Panc1 (cell line): Measurements from ENCODE around the gene KIAA1217. TPM values are rescaled to one million over a fixed set of nuclear protein-coding genes. Genes with fewer than 3 reads are reported as not detected.
A peak's percentile ranks its signal among the peaks of the same experiment; 100 is the strongest.

Source experiments
- ATAC-seq: fragments of 200-7000 bp; cut with Tn5 transposase; 2 replicates; pipeline ENCODE4 v1.9.1; 2020; ENCODE audit warnings: mild to moderate bottlenecking, moderate library complexity
- BruUV-seq: library from RNA; stranded (reverse); fragments of 400-500 nt; replicated peaks from 2 replicates; lab custom pipeline; 2021; lab: Mats Ljungman, UMichigan
- CTCF ChIA-PET: fragments of 300-600 bp; sonication (Branson Sonifier 250); formaldehyde crosslinking; loops from one replicate; lab custom pipeline; 2022; ENCODE audit warnings: antibody characterized with exemption; lab: Charles Lee
- POLR2A ChIA-PET: fragments of 300-600 bp; sonication (Branson Sonifier 250); formaldehyde crosslinking; loops from one replicate; lab custom pipeline; 2022; ENCODE audit warnings: antibody characterized with exemption; lab: Charles Lee
- DNase-seq: peaks from one replicate; pipeline ENCODE4 v3.0.0-alpha.2; 2010; ENCODE audit warnings: low read depth, low spot score
- H3K27ac ChIP-seq: 2 replicates; pipeline ENCODE4 v1.5.1; 2011; ENCODE audit warnings: mild to moderate bottlenecking, low read length, inconsistent platforms
- H3K27me3 ChIP-seq: fragments of 200-500 bp; sonication (Bioruptor generic); 2 replicates; pipeline ENCODE4 v1.6.0; 2014; ENCODE audit warnings: low read length, inconsistent platforms; ENCODE audit not compliant: control insufficient read depth, insufficient read depth
- H3K36me3 ChIP-seq: fragments of 200-500 bp; sonication (Bioruptor generic); 2 replicates; pipeline ENCODE4 v1.5.1; 2014; ENCODE audit warnings: inconsistent platforms, mild to moderate bottlenecking, low read length, moderate library complexity; ENCODE audit not compliant: control insufficient read depth, insufficient read depth
- H3K4me1 ChIP-seq: 2 replicates; pipeline ENCODE4 v1.5.1; 2011; ENCODE audit warnings: inconsistent platforms, mild to moderate bottlenecking, low read length, moderate library complexity; ENCODE audit not compliant: control insufficient read depth, insufficient read depth
- H3K4me3 ChIP-seq, 2 experiments: 2 replicates each; pipeline ENCODE4 v1.5.1; 2011 to 2012; ENCODE audit warnings: low read depth in 2 of 2, low read length in 2 of 2, mild to moderate bottlenecking in 2 of 2, inconsistent platforms in 1 of 2, moderate library complexity in 1 of 2
- H3K9me3 ChIP-seq: fragments of 200-500 bp; sonication (Bioruptor generic); 2 replicates; pipeline ENCODE4 v1.5.1; 2014; ENCODE audit warnings: low read depth, mild to moderate bottlenecking, inconsistent platforms, low read length, moderate library complexity; ENCODE audit not compliant: control insufficient read depth, insufficient read depth
- POLR2AphosphoS5 ChIP-seq: IDR thresholded peaks from 2 replicates; pipeline ENCODE4 v1.6.1; 2012; ENCODE audit warnings: mild to moderate bottlenecking, low read depth, low read length, moderate library complexity
- SIN3A ChIP-seq: IDR thresholded peaks from 2 replicates; pipeline ENCODE4 v1.6.1; 2012; ENCODE audit warnings: low read depth, mild to moderate bottlenecking, low read length, moderate library complexity, borderline replicate concordance; ENCODE audit not compliant: insufficient read depth
- TCF7L2 ChIP-seq: IDR thresholded peaks from 2 replicates; pipeline ENCODE4 v1.6.1; 2011; ENCODE audit warnings: mild to moderate bottlenecking, low read depth, low read length, inconsistent platforms
- in situ Hi-C: cut with HindIII; loops from 2 replicates; pipeline ENCODE4 v1.10.0; 2016; ENCODE audit warnings: low sequenced_read_pairs, low pct_unique_long_range_greater_than_20kb
- intact Hi-C: fragments of 100-400 bp; cut with micrococcal nuclease; formaldehyde crosslinking; loops from one replicate; pipeline ENCODE4 v1.10.0; 2022; ENCODE audit not compliant: unreplicated experiment
- total RNA-seq: library from RNA; stranded (reverse); gene quantifications from one replicate; pipeline ENCODE4 v1.2.1, GENCODE V29; 2021; ENCODE audit not compliant: unreplicated experiment
- TF ChIP-seq, protein P1 (sequence below): fragments of 450-650 bp; IDR thresholded peaks from 2 replicates; pipeline ENCODE4 v1.5.1; 2017; ENCODE audit warnings: mild to moderate bottlenecking
- TF ChIP-seq, protein P2 (sequence below), 2 experiments: IDR thresholded peaks; 2 replicates each; pipeline ENCODE4 v1.6.1; 2011 to 2012; ENCODE audit warnings: low read depth in 2 of 2, control low read depth in 1 of 2, low read length in 1 of 2, mild to moderate bottlenecking in 1 of 2, moderate library complexity in 1 of 2; ENCODE audit not compliant: insufficient read depth in 1 of 2

KIAA1217 gene
- total RNA-seq, 1 experiment from 2014 or later: 11.6 TPM

DNA sequence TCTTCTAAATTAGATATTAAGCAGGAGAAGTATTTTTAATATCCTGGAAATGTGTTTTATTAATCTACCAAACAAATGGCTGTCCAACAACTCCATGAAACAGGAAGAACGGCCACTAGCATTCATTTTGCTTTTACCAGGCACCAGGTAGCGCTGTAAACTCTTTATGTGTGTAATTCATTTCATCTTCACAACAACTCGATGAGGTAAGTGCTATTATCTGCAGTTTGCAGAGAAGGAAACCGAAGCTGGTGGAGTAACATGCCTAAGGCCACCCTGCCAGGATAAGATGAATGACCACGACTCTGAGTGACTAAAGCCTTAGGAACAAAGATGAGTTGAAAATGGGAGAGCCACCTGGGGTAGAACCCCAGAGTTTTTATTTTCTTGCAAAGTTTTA lies 101.2 kb downstream of the KIAA1217 start:
- no TSS peak for BruUV-seq
- POLR2A ChIA-PET: no interaction called here
- no peak for DNase-seq
- in situ Hi-C loops (no loop called here), intact Hi-C loops (no loop called here)
- no peaks in the 10 kb centered on the region for H3K36me3 ChIP-seq
- no peaks in the 10 kb centered on the region for H3K4me1 ChIP-seq
- CTCF ChIA-PET: no interaction called here
- no peak overlapping the region for H3K4me3 ChIP-seq
- TF ChIP-seq, protein P1, sequence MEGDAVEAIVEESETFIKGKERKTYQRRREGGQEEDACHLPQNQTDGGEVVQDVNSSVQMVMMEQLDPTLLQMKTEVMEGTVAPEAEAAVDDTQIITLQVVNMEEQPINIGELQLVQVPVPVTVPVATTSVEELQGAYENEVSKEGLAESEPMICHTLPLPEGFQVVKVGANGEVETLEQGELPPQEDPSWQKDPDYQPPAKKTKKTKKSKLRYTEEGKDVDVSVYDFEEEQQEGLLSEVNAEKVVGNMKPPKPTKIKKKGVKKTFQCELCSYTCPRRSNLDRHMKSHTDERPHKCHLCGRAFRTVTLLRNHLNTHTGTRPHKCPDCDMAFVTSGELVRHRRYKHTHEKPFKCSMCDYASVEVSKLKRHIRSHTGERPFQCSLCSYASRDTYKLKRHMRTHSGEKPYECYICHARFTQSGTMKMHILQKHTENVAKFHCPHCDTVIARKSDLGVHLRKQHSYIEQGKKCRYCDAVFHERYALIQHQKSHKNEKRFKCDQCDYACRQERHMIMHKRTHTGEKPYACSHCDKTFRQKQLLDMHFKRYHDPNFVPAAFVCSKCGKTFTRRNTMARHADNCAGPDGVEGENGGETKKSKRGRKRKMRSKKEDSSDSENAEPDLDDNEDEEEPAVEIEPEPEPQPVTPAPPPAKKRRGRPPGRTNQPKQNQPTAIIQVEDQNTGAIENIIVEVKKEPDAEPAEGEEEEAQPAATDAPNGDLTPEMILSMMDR: 0 out of 2 replicates have a peak, but pooled peaks have one; percentile 3
- TF ChIP-seq TCF7L2: no peak
- H3K27me3 ChIP-seq: no peaks in the 10 kb centered on the region
- no peak overlapping the region for H3K27ac ChIP-seq
- H3K9me3 ChIP-seq: no peaks in the 10 kb centered on the region
- ATAC-seq: no peak

DNA sequence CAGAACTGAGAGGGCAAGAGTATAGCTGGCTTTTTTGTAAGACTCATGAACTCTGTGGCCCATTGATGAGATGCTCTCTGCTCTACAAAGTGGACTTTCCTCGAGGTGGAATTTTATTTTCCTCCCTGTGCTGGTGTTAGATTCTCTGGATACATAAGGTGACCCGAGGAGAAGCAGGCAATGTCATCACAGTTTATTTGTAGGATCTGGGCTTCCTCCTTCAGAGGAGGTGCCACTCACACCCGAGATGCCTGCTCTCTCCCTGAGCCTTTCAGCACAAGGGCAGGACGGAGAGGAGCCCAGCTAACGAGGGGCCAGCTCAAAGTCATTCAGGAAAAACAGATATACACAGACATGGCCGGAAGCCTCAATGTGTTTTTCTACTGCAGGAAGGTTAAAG lies 103.0 kb downstream of the KIAA1217 start:
- intact Hi-C loops: no loop called here
- Histone ChIP-seq H3K4me3 (no peak overlapping the region), H3K27me3 (no peaks in the 10 kb centered on the region), H3K27ac (no peak overlapping the region), H3K36me3 (no peaks in the 10 kb centered on the region), H3K4me1 (no peaks in the 10 kb centered on the region), H3K9me3 (no peaks in the 10 kb centered on the region)
- ChIA-PET CTCF (interaction anchor here (0.6 kb wide), 2 partner anchors 103 to 150 kb away, joined by 11 read pairs; no protein-coding TSS in a partner anchor), POLR2A (no interaction called here)
- no TSS peak for BruUV-seq
- in situ Hi-C loops: no loop called here
- TF ChIP-seq POLR2AphosphoS5 (no peak), SIN3A (no peak), TCF7L2 (no peak)
- TF ChIP-seq, protein P2, sequence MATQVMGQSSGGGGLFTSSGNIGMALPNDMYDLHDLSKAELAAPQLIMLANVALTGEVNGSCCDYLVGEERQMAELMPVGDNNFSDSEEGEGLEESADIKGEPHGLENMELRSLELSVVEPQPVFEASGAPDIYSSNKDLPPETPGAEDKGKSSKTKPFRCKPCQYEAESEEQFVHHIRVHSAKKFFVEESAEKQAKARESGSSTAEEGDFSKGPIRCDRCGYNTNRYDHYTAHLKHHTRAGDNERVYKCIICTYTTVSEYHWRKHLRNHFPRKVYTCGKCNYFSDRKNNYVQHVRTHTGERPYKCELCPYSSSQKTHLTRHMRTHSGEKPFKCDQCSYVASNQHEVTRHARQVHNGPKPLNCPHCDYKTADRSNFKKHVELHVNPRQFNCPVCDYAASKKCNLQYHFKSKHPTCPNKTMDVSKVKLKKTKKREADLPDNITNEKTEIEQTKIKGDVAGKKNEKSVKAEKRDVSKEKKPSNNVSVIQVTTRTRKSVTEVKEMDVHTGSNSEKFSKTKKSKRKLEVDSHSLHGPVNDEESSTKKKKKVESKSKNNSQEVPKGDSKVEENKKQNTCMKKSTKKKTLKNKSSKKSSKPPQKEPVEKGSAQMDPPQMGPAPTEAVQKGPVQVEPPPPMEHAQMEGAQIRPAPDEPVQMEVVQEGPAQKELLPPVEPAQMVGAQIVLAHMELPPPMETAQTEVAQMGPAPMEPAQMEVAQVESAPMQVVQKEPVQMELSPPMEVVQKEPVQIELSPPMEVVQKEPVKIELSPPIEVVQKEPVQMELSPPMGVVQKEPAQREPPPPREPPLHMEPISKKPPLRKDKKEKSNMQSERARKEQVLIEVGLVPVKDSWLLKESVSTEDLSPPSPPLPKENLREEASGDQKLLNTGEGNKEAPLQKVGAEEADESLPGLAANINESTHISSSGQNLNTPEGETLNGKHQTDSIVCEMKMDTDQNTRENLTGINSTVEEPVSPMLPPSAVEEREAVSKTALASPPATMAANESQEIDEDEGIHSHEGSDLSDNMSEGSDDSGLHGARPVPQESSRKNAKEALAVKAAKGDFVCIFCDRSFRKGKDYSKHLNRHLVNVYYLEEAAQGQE (IDR thresholded peaks at IDR 0.05; ENCODE audit: insufficient read depth in 1 of 2, low read depth in 2 of 2, low read length in 1 of 2): no peak
- TF ChIP-seq, protein P1: no peak
- ATAC-seq: no peak
- DNase-seq: no peak
